ENCODE results near the gene ASB16. TPM values are rescaled to one million over a fixed set of nuclear protein-coding genes. Genes with fewer than 3 reads are reported as not detected.
A peak's percentile ranks its signal among the peaks of the same experiment; 100 is the strongest.

The ASB16 gene
- total and polyA plus RNA-seq, 4 donors, result 0.02 to 0.37 (median 0.08) TPM; not detected in 1

GRCh38 chr17:44199553-44200477, 29.3 kb downstream of the ASB16 start, which contains the start of gene ATXN7L3:
ATXN7L3 (minus strand) TSS chr17:44199884; CDS start chr17:44198070, 1,814 bp downstream.
- Histone ChIP-seq H3K4me3 (ENCODE audit: low read depth in 1 of 3, low read length in 3 of 3) (peak within 1 kb of the TSS; percentile 64 to 89 (median 85)), H3K9ac (ENCODE audit: low read depth in 1 of 2, low read length in 2 of 2) (peak within 1 kb of the TSS; percentile 79 to 86), H3K36me3 (ENCODE audit: control insufficient read depth in 4 of 4, insufficient read depth in 3 of 4, low read depth in 1 of 4, low read length in 3 of 4) (peaks cover 0 to 15% (median 12%) of the 10 kb centered on the region in 4 donors), H3K9me3 (ENCODE audit: control insufficient read depth in 4 of 4, low read length in 3 of 4) (no peaks in the 10 kb centered on the region), H3K27me3 (ENCODE audit: control insufficient read depth in 4 of 4, insufficient read depth in 4 of 4, low read length in 3 of 4) (no peaks in the 10 kb centered on the region), H3K27ac (ENCODE audit: low read depth in 1 of 2, low read length in 2 of 2) (peak within 1 kb of the TSS; percentile 88 to 94), H3K4me1 (ENCODE audit: control insufficient read depth in 4 of 4, insufficient read depth in 4 of 4, low read length in 3 of 4) (peaks cover 6 to 14% (median 12%) of the 10 kb centered on the region in 4 donors)
- whole genome bisulfite sequencing, result under 1% methylated on average over 126 of the region's 126 CpGs
- no peak for TF ChIP-seq NR2F2 (IDR thresholded peaks at IDR 0.05)
- peak; percentile 26 for TF ChIP-seq YY1 (IDR thresholded peaks at IDR 0.05)
- TF ChIP-seq MAX (IDR thresholded peaks at IDR 0.05), result no peak
- peak; percentile 71 for TF ChIP-seq SP1 (IDR thresholded peaks at IDR 0.05)
- TF ChIP-seq REST (IDR thresholded peaks at IDR 0.05), result peak; percentile 36
- TF ChIP-seq HNF4A (conservative IDR thresholded peaks at IDR 0.05), result peak; percentile 48 to 59
- no peak for TF ChIP-seq FOXA2 (IDR thresholded peaks at IDR 0.05)
- TF ChIP-seq GABPA (IDR thresholded peaks at IDR 0.05 in 1 of 2, conservative IDR thresholded peaks at IDR 0.05 in 1 of 2), result peak in 1 of 2 donors; percentile 60
- TF ChIP-seq EGR1 (IDR thresholded peaks at IDR 0.05; ENCODE audit: low read depth in 2 of 2), result peak in 1 of 2 donors; percentile 64
- TF ChIP-seq RXRA (IDR thresholded peaks at IDR 0.05), result no peak
- TF ChIP-seq HNF4G (IDR thresholded peaks at IDR 0.05), result no peak
- DNase-seq (ENCODE audit: low spot score), result peak; percentile 99

DNA sequence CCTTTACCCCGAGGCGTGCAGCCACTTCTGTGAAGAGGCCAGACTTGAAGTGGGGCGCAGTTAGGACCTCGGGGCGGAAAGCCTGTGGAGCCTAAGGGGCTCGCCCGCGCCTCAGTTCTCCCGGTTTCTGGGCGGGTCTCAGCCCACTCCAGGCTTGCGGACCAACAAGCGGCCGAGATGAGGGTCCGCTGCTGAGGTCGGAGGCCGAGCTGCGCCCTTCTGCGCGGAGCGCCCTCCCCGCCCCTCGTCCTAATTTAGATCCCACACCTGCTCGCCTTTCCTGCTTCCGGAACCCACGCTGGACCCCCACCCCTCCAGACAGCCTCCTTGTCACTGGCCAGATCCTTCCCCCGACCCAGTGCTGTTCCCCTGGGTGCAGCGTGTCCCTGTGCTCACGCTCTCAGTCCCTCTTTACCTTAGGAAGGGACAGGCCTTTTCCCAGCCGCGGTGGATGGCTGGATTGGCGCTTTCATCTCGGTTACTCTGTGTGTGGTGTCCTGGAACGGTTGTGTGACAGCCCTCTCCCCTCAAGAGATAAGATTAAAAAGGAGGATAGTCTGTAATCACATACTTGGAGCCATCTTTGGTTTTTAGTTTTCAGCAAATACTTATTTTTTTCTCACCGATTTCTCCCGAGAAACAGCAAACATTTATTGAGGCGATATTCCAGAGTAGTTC, 30.1 kb downstream of the ASB16 start:
- Histone ChIP-seq H3K9me3 (ENCODE audit: control insufficient read depth in 4 of 4, low read length in 3 of 4) (no peaks in the 10 kb centered on the region), H3K4me3 (ENCODE audit: low read depth in 1 of 3, low read length in 3 of 3) (peak overlapping the region; percentile 64 to 85 (median 75)), H3K27me3 (ENCODE audit: control insufficient read depth in 4 of 4, insufficient read depth in 4 of 4, low read length in 3 of 4) (no peaks in the 10 kb centered on the region), H3K4me1 (ENCODE audit: control insufficient read depth in 4 of 4, insufficient read depth in 4 of 4, low read length in 3 of 4) (peaks cover 6 to 14% (median 12%) of the 10 kb centered on the region in 4 donors), H3K9ac (ENCODE audit: low read depth in 1 of 2, low read length in 2 of 2) (peak overlapping the region; percentile 79 to 86), H3K27ac (ENCODE audit: low read depth in 1 of 2, low read length in 2 of 2) (peak overlapping the region; percentile 88 to 94), H3K36me3 (ENCODE audit: control insufficient read depth in 4 of 4, insufficient read depth in 3 of 4, low read depth in 1 of 4, low read length in 3 of 4) (peaks cover 0 to 8% (median 5%) of the 10 kb centered on the region in 4 donors)
- TF ChIP-seq HNF4A (conservative IDR thresholded peaks at IDR 0.05), result no peak
- no peak for TF ChIP-seq REST (IDR thresholded peaks at IDR 0.05)
- no peak for TF ChIP-seq GABPA (IDR thresholded peaks at IDR 0.05 in 1 of 2, conservative IDR thresholded peaks at IDR 0.05 in 1 of 2)
- TF ChIP-seq FOXA1 (IDR thresholded peaks at IDR 0.05), result no peak
- no peak for TF ChIP-seq JUND (IDR thresholded peaks at IDR 0.05)
- no peak for TF ChIP-seq MAX (IDR thresholded peaks at IDR 0.05)
- TF ChIP-seq, protein P1, sequence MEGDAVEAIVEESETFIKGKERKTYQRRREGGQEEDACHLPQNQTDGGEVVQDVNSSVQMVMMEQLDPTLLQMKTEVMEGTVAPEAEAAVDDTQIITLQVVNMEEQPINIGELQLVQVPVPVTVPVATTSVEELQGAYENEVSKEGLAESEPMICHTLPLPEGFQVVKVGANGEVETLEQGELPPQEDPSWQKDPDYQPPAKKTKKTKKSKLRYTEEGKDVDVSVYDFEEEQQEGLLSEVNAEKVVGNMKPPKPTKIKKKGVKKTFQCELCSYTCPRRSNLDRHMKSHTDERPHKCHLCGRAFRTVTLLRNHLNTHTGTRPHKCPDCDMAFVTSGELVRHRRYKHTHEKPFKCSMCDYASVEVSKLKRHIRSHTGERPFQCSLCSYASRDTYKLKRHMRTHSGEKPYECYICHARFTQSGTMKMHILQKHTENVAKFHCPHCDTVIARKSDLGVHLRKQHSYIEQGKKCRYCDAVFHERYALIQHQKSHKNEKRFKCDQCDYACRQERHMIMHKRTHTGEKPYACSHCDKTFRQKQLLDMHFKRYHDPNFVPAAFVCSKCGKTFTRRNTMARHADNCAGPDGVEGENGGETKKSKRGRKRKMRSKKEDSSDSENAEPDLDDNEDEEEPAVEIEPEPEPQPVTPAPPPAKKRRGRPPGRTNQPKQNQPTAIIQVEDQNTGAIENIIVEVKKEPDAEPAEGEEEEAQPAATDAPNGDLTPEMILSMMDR (IDR thresholded peaks at IDR 0.05; ENCODE audit: low read depth, low read length, missing input control), result no peak
- WGBS, result 4% methylated on average over 36 of the region's 36 CpGs
- DNase-seq (ENCODE audit: low spot score), result no peak

Measured in liver (tissue), 9 donors.